Mucosa of stomach (tissue), 1 donor: ENCODE measurements around the gene ALG2.
"Not testable (repeated sequence)": the region's sequence is repeated elsewhere in the genome, so short reads cannot be mapped to it uniquely, and the experiment has no call there.

ENCODE experiments used
- H3K27me3 ChIP-seq: one replicate; pipeline ENCODE4 v1.7.0; 2013; ENCODE audit warnings: mild to moderate bottlenecking, low read length; ENCODE audit not compliant: control insufficient read depth, insufficient read depth
- H3K36me3 ChIP-seq: one replicate; pipeline ENCODE4 v1.7.0; 2013; ENCODE audit warnings: low read length; ENCODE audit not compliant: control insufficient read depth, insufficient read depth
- H3K4me1 ChIP-seq: one replicate; pipeline ENCODE4 v1.7.0; 2013; ENCODE audit warnings: mild to moderate bottlenecking, low read length; ENCODE audit not compliant: control insufficient read depth, insufficient read depth
- H3K4me3 ChIP-seq: one replicate; pipeline ENCODE4 v1.7.0; 2013; ENCODE audit warnings: low read length
- H3K9ac ChIP-seq: one replicate; pipeline ENCODE4 v1.7.0; 2013; ENCODE audit warnings: mild to moderate bottlenecking, low read length, moderate library complexity
- H3K9me3 ChIP-seq: one replicate; pipeline ENCODE4 v1.7.0; 2013; ENCODE audit warnings: mild to moderate bottlenecking, low read length, moderate library complexity; ENCODE audit not compliant: control insufficient read depth
- donor health status: Pancreatic carcinoma.

Gene ALG2

DNA sequence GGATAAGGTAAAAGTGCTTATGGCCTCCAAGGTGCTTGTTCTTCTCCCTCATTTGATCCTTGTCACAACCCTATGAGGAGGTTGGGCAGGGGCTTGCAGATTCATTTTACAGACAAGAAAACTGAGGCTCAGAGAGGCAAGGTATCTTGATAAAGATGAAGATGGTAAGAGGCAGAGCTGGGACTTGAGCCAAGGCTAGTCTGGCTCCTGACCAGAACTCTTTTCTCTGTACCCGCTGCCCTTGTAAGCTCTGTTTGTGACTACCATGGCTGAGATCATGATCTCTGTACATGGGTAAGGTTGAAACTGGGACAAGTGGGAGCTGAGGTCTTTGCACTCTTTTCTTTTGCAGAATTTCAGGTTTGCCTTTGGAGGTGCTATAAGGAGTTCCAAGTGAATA, 33.9 kb upstream of the ALG2 start:
- H3K4me3 ChIP-seq = no peak overlapping the region

DNA sequence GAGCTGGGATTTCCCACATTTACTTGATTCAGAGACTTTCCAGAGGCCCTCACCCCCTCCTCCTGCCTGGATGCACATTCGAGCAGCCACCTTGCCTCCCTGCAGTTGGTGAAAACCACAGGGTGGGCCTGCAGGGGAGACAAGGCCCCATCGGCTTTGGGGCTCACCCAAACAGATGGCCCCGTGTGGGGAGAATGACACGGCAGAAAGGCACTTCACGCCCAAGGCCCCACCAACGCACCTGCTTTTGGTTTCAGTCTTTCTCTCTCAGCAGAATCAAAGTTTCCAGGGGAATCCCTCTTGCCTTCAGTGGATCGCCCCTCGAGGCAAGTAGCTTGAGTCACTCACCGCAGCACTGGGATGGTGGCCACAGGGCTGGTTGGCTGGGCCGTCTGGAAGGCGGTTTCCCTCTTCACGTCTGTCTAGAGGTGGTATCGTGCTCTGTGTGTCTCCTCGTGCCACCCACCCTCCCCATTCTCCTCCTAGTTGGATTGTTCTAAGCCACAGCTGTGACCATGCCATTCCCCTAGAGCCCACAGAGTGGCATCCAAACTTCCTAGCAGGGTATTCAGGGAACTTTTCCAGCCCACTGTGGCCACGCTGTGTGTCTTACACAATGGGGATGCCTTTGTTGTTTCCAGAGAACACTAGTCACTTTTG, 32.2 kb upstream of the ALG2 start:
- Histone ChIP-seq H3K9me3 (no peaks in the 10 kb centered on the region), H3K4me1 (no peaks in the 10 kb centered on the region), H3K9ac (no peak overlapping the region), H3K36me3 (no peaks in the 10 kb centered on the region), H3K4me3 (no peak overlapping the region), H3K27me3 (no peaks in the 10 kb centered on the region)

More for the DNA sequence above, 33.9 kb upstream of the ALG2 start:
- H3K9me3 ChIP-seq = no peaks in the 10 kb centered on the region
- H3K36me3 ChIP-seq = no peaks in the 10 kb centered on the region
- no peak overlapping the region for H3K9ac ChIP-seq
- H3K27me3 ChIP-seq = no peaks in the 10 kb centered on the region
- H3K4me1 ChIP-seq = no peaks in the 10 kb centered on the region

DNA sequence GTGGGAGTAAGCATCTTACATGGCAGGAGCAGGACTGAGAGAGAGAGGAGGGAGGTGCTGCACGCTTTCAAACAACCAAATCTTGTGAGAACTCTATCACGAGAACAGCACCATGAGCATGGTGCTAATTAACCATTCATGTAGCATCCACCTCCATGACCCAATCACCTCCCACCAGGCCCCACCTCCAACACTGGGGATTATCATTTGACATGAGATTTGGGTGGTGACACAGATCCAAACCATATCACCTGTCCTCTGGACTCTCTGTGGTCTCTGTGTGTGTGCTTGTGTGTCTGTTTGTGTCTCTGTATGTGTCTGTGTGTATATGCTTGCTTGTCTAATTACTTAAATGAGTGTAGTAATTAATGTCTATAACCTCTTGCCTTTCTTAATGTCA, 31.4 kb upstream of the ALG2 start:
- no peaks in the 10 kb centered on the region for H3K36me3 ChIP-seq
- H3K27me3 ChIP-seq = no peaks in the 10 kb centered on the region
- H3K9me3 ChIP-seq = no peaks in the 10 kb centered on the region
- H3K9ac ChIP-seq = no peak overlapping the region
- no peaks in the 10 kb centered on the region for H3K4me1 ChIP-seq
- no peak overlapping the region for H3K4me3 ChIP-seq

DNA sequence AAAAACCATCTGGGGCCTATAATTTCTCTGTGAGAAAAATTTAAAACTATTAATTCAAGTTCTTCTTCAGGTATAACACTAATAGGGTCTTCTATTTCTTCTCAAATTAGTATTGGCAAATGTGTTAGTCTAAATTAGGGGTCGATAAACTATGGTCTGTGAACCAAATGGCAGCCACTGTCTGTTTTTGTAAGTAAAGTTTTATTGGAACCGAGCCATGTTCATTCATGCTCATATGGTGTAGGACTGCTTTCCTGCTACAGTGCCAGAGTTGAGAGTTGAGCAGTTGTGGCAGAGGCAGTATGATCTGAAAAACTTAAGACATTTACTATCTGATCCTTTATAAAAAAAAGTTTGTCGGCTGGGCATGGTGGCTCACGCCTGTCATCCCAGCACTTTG, 29.4 kb upstream of the ALG2 start:
- no peaks in the 10 kb centered on the region for H3K9me3 ChIP-seq
- H3K4me3 ChIP-seq = no peak overlapping the region
- H3K4me1 ChIP-seq = no peaks in the 10 kb centered on the region
- H3K36me3 ChIP-seq = no peaks in the 10 kb centered on the region
- H3K27me3 ChIP-seq = no peaks in the 10 kb centered on the region
- H3K9ac ChIP-seq = no peak overlapping the region

DNA sequence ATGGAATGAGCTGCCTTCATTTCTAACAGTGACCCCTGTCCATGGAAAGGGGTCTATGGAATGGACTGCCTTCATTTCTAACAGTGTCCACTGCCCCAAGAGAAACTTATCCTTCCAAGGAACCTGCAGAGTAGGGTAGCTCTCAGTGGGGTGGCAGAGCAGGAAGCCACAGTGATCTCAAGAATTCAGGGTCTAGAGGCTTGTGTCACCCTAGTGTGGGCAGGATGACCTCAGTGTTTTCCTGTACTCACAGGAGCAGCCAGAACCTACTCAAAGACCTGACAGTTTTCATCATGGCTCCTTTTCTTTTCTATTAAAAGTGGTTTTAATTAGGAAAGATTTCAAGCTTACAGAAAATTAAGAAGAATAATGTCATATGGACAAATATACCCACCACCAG, 27.9 kb upstream of the ALG2 start:
- Histone ChIP-seq H3K4me3 (no peak overlapping the region), H3K27me3 (no peaks in the 10 kb centered on the region), H3K4me1 (no peaks in the 10 kb centered on the region), H3K9ac (no peak overlapping the region), H3K36me3 (no peaks in the 10 kb centered on the region), H3K9me3 (no peaks in the 10 kb centered on the region)

DNA sequence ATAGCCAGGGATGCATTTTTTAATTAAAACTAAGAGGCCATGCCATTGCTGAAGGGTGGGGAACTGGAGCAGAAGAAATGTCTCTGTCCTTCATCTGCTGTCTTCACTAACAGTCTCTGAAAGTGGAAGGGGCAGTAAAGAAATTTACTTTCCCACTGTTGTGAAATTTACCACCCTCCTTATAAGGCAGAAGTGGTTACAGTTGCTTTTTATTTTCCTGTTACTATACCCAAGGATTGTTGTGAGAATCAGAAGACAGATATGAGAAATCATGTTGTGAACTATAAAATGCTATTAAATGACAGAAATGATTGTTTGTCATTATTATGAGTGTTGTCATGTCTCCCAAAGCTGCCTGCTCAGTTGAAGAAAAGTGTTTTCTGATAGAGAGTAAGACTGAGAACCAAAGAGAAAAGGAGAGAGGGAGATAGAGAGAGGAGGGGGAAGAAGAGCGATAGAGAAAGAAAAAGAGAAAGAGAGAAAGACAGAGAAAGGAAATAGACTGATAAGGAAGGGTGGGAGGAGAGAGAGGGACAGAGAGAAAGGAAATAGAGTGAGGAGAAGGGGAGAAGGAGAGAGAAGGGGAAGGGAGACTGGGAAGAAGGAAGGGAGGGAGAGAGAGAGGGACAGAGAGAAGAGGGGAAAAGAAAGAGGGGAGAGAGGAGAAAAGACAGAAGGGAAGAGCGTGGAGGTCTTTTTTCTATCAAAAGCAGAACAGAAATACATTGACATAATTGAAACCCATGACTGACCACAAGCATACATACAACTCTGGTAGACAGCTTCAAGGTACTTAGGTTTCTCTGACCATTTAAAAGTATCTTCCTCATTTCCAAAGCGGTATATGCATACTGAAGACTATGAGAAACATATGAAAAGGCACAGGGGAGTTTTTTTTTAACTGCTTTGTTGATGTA, 22.9 kb upstream of the ALG2 start:
- Histone ChIP-seq H3K4me3 (no peak overlapping the region), H3K36me3 (no peaks in the 10 kb centered on the region), H3K9me3 (no peaks in the 10 kb centered on the region), H3K4me1 (no peaks in the 10 kb centered on the region), H3K9ac (no peak overlapping the region), H3K27me3 (no peaks in the 10 kb centered on the region)

DNA sequence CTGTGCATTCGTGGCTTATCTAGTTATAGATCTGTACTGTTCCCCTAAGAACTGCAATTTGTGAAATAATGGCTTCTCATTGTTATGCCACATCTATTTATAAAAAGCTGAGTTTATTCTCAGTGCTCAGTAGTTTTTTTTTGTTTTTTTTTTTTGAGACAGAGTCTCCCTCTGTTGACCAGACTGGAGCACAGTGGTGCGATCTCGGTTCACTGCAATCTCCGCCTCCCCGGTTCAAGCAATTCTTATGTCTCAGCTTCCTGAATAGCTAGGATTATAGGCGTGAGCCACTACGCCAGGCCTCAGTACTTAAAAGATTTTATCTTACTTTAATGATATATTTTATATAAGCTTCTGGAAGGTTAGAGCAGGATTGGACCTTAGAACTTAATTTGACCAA, 19.4 kb upstream of the ALG2 start:
- H3K27me3 ChIP-seq = no peaks in the 10 kb centered on the region
- no peaks in the 10 kb centered on the region for H3K9me3 ChIP-seq
- no peak overlapping the region for H3K9ac ChIP-seq
- no peak overlapping the region for H3K4me3 ChIP-seq
- no peaks in the 10 kb centered on the region for H3K36me3 ChIP-seq
- peaks cover 10% of the 10 kb centered on the region for H3K4me1 ChIP-seq

DNA sequence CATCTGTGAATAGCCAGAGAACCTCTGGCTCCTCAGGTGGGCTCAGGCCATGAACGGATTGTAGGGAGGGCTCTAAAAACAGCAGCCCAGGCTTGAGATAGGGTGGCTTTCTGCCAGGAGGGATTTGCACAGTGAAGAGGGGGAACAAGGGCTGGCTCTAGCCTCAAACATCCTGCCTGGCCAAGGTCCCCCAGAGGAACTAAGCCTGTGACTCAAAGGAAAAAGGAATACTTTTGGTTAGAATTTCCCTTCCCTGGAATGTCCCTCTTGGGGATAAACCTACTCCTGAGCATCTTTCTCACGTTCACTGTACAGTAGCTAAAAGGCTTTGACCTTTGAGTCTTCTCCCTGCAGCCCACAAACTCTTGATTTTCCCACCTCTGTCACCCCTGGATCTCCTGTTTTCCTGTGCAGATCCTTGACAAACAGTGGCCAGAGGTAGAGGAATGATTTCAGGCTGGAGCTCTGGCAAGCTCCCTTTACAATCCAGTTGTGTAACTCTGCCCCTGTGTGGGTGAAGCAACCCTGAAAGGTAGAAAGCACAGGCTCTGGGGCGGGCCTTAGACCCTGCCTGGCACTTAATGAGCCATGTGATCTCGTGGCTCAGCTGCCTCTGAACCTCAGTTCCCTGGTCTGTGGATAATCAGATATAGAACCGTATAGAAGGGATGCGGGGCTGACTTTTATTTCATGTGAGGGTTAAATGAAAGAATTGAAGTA, 17.8 kb upstream of the ALG2 start:
- Histone ChIP-seq H3K4me3 (no peak overlapping the region), H3K27me3 (no peaks in the 10 kb centered on the region), H3K4me1 (peaks cover 10% of the 10 kb centered on the region), H3K9me3 (no peaks in the 10 kb centered on the region), H3K36me3 (no peaks in the 10 kb centered on the region), H3K9ac (no peak overlapping the region)

DNA sequence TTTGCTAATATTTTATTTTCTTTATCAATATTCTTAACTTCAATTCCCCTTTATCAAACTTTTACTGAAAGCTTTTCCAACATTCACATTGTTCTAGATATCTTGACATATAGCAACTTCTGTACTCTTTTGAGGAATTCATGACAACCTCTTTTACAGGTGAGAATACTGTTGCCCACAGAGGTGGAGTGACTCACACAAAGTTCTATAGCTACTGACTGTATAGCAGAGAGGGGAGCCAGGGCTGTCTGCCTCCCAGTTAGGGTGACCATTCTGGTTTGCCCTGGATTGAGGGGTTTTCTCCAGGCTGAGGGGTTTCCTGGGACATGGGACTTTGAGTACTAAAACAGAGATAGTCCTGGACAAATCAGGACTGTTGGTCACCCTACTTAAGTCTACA, 16.6 kb upstream of the ALG2 start:
- peaks cover 10% of the 10 kb centered on the region for H3K4me1 ChIP-seq

DNA sequence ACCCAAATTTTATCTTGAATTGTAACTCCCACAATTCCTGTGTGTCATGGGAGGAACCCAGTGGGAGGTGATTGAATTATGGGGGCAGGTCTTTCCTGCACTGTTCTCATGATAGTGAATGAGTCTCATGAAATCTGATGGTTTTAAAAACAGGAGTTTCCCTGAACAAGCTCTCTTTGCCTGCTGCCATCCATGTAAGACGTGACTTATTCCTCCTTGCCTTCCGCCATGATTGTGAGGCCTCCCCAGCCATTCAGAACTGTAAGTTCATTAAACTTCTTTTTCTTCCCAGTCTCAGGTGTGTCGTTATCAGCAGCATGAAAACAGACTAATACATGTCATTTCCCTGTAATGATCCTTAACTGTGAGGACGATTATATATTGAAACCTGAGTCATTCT, 16.1 kb upstream of the ALG2 start:
- not testable (repeated sequence) for H3K36me3 ChIP-seq, H3K27me3 ChIP-seq, H3K9ac ChIP-seq, H3K4me3 ChIP-seq, H3K9me3 ChIP-seq
- H3K4me1 ChIP-seq = peaks cover 10% of the 10 kb centered on the region

More for the DNA sequence above, 16.6 kb upstream of the ALG2 start:
- H3K9me3 ChIP-seq = no peaks in the 10 kb centered on the region
- H3K4me3 ChIP-seq = no peak overlapping the region
- H3K9ac ChIP-seq = no peak overlapping the region
- H3K27me3 ChIP-seq = no peaks in the 10 kb centered on the region
- no peaks in the 10 kb centered on the region for H3K36me3 ChIP-seq

DNA sequence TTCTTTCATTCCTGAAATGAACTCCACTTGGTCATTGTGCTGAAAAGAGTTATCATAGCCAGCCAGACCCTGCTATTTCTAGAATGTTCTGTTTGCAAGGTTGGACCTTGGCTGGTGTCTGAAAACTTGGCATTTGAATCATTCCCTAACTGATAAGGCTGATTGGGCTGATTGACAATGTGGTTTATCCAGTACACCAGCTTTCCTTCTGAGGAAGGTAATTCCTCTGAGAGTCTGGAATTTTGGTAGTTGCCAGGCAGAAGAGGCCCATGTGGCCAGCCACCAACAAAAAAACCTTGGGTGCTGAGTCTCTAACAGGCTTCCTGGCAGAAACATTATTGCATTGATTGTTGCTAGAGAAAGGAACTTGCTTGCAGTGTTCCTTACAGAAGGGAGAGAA, 15.6 kb upstream of the ALG2 start:
- no peaks in the 10 kb centered on the region for H3K9me3 ChIP-seq

More for the DNA sequence above, 15.6 kb upstream of the ALG2 start:
- peaks cover 10% of the 10 kb centered on the region for H3K4me1 ChIP-seq
- no peak overlapping the region for H3K9ac ChIP-seq
- no peak overlapping the region for H3K4me3 ChIP-seq
- no peaks in the 10 kb centered on the region for H3K27me3 ChIP-seq
- H3K36me3 ChIP-seq = no peaks in the 10 kb centered on the region
